SHP77 (cell line): ENCODE results near the gene USP17L17.
"Not testable (repeated sequence)": the region's sequence is repeated elsewhere in the genome, so short reads cannot be mapped to it uniquely, and the experiment has no call there.

ENCODE experiments used
- DNase-seq, 2 experiments: peaks; one replicate each; lab custom pipeline; 2025; lab: John Stamatoyannopoulos, UW

USP17L17 gene

GRCh38 chr4:9243579-9243978 lies at the start of gene USP17L17:
TSS of gene USP17L17 (plus strand) at chr4:9243879. CDS start at chr4:9243879, 0 bp downstream.
- DNase-seq, result not testable (repeated sequence)

GRCh38 chr4:9210357-9210756 lies 33.3 kb upstream of the USP17L17 start, which contains the start of gene USP17L10:
TSS of gene USP17L10 (plus strand) at chr4:9210657. CDS start at chr4:9210657, 0 bp downstream.
- not testable (repeated sequence) for DNase-seq

GRCh38 chr4:9214701-9215100 lies 29.0 kb upstream of the USP17L17 start:
- not testable (repeated sequence) for DNase-seq

- DNase-seq, result not testable (repeated sequence)
Measured at GRCh38 chr4:9215105-9215504, 28.6 kb upstream of the USP17L17 start, which contains the start of gene USP17L11. TSS of gene USP17L11 (plus strand) at chr4:9215405. CDS start at chr4:9215405, 0 bp downstream.

- DNase-seq, result not testable (repeated sequence)
Measured at GRCh38 chr4:9219852-9220251, 23.8 kb upstream of the USP17L17 start, which contains the start of gene USP17L12. TSS of gene USP17L12 (plus strand) at chr4:9220152. CDS start at chr4:9220152, 0 bp downstream.

- DNase-seq, result not testable (repeated sequence)
Measured at GRCh38 chr4:9224596-9224995, 19.1 kb upstream of the USP17L17 start, which contains the start of gene USP17L13. TSS of gene USP17L13 (plus strand) at chr4:9224896. CDS start at chr4:9224896, 0 bp downstream.

- DNase-seq, result not testable (repeated sequence)
Measured at GRCh38 chr4:9230249-9230648, 13.4 kb upstream of the USP17L17 start.

- DNase-seq, result not testable (repeated sequence)
Measured at GRCh38 chr4:9234085-9234484, 9.6 kb upstream of the USP17L17 start, which contains the start of gene USP17L15. TSS of gene USP17L15 (plus strand) at chr4:9234385. CDS start at chr4:9234385, 0 bp downstream.

GRCh38 chr4:9238461-9238860 lies 5.2 kb upstream of the USP17L17 start:
- DNase-seq, result not testable (repeated sequence)

GRCh38 chr4:9247953-9248680 lies 4.4 kb downstream of the USP17L17 start, which contains the start of gene USP17L18:
TSS of gene USP17L18 (plus strand) at chr4:9248630. CDS start at chr4:9248630, 0 bp downstream.
- DNase-seq, result not testable (repeated sequence)

GRCh38 chr4:9253078-9253477 lies 9.4 kb downstream of the USP17L17 start, which contains the start of gene USP17L19:
TSS of gene USP17L19 (plus strand) at chr4:9253378. CDS start at chr4:9253378, 0 bp downstream.
- DNase-seq, result not testable (repeated sequence)

- DNase-seq, result not testable (repeated sequence)
Measured at GRCh38 chr4:9257824-9258223, 14.1 kb downstream of the USP17L17 start, which contains the start of gene USP17L20. TSS of gene USP17L20 (plus strand) at chr4:9258124. CDS start at chr4:9258124, 0 bp downstream.

GRCh38 chr4:9262572-9262971 lies 18.9 kb downstream of the USP17L17 start, which contains the start of gene USP17L21:
TSS of gene USP17L21 (plus strand) at chr4:9262872. CDS start at chr4:9262872, 0 bp downstream.
- not testable (repeated sequence) for DNase-seq

GRCh38 chr4:9267319-9267718 lies 23.6 kb downstream of the USP17L17 start, which contains the start of gene USP17L22:
TSS of gene USP17L22 (plus strand) at chr4:9267619. CDS start at chr4:9267619, 0 bp downstream.
- not testable (repeated sequence) for DNase-seq

- not testable (repeated sequence) for DNase-seq
Measured at GRCh38 chr4:9271719-9272118, 28.0 kb downstream of the USP17L17 start.
